ENCODE data around the gene CSRP2. TPM values are rescaled to one million over a fixed set of nuclear protein-coding genes. Genes with fewer than 3 reads are reported as not detected.

Gene CSRP2
- total RNA-seq, 6 experiments from 2014 or later, result 13.4 to 35.1 (median 22.4) TPM

DNA sequence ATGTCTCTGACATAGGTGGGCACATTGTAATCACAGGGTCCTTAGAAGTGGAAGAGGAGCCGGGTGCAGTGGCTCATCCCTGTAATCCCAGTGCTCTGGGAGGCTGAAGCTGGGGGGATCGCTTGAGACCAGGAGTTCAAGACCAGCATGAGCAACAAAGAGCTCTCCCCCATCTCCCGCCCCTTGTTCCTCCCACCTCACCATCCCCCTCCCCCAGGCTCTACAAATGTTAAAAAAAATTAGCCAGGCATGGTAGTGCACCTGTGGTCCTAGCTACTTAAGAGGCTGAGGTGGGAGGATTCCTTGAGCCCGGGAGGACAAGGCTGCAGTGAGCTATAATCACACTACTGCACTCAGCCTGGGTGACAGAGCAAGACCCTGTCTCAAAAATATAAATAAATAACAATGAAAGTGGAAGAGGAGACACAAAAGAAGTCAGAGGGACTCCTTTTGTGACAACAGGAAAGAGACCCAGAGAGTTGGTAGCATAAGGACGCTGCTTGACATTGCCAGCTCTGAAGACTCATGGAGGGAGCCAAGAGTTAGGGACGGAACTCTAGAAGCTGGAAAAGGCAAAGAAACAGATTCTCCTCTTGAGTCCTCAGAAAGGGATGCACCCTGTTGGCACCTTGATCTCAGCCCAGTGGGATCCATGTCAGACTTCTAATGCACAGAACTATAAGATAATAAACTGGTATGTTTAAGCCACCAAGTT, 29.6 kb upstream of the CSRP2 start:
- DNase-seq (no peak), ATAC-seq (no peak)
- H3K9me3 ChIP-seq, result no peaks in the 10 kb centered on the region
- no peak overlapping the region for H3K27ac ChIP-seq
- H3K4me1 ChIP-seq, result no peaks in the 10 kb centered on the region
- WGBS (ENCODE audit: insufficient coverage, low coverage, low lambda C conversion rate, missing lambda C conversion rate), result 91% methylated on average over 5 of the region's 6 CpGs
- H3K27me3 ChIP-seq, result no peaks in the 10 kb centered on the region
- TF ChIP-seq POLR2A (IDR thresholded peaks at IDR 0.05), result no peak
- TF ChIP-seq, protein P1, sequence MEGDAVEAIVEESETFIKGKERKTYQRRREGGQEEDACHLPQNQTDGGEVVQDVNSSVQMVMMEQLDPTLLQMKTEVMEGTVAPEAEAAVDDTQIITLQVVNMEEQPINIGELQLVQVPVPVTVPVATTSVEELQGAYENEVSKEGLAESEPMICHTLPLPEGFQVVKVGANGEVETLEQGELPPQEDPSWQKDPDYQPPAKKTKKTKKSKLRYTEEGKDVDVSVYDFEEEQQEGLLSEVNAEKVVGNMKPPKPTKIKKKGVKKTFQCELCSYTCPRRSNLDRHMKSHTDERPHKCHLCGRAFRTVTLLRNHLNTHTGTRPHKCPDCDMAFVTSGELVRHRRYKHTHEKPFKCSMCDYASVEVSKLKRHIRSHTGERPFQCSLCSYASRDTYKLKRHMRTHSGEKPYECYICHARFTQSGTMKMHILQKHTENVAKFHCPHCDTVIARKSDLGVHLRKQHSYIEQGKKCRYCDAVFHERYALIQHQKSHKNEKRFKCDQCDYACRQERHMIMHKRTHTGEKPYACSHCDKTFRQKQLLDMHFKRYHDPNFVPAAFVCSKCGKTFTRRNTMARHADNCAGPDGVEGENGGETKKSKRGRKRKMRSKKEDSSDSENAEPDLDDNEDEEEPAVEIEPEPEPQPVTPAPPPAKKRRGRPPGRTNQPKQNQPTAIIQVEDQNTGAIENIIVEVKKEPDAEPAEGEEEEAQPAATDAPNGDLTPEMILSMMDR (IDR thresholded peaks at IDR 0.05), result no peak
- intact Hi-C loops (cut with DNase I), result no loop called here
- no peaks in the 10 kb centered on the region for H3K36me3 ChIP-seq
- no peak overlapping the region for H3K4me3 ChIP-seq

DNA sequence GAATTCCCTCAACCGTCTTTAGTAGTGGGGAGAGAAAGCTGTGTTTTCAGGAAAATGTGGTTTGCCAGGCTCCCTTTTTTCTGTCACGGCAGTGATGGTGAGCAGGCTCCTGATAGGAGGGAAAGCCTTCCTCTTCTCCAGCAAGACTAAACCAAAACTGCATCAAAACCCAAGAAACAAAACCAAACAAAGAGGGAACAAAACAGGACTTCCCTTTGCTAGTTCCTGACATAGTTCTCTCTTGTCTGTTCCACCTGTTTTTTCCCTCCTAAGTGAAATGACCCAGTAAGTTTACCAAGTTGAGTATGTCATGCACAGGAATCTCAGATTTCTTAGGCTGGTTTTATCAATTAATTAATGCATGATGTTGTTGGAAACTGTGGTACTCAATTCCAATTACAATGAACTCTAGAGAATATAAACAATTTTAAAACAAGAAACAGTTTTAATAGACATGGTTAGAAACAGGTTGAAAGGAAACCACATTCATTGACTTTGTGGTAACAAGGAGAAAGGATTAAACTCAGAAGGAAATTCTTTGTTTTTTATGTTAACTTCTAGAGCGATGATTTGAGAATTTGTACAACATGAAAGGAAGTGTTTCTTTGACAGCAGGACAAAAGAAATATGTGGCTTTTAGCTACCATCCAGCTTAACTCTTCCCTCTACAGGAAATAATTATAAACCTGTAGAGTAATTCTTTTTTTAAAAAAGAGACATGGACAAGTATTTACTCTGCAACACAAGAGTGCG, 23.0 kb upstream of the CSRP2 start:
- intact Hi-C loops (cut with DNase I), result no loop called here
- 47% methylated on average over 4 of the region's 4 CpGs for WGBS (ENCODE audit: insufficient coverage, low coverage, low lambda C conversion rate, missing lambda C conversion rate)
- no peaks in the 10 kb centered on the region for H3K4me1 ChIP-seq
- no peak overlapping the region for H3K4me3 ChIP-seq
- H3K27me3 ChIP-seq, result no peaks in the 10 kb centered on the region
- TF ChIP-seq, protein P1 (IDR thresholded peaks at IDR 0.05), result no peak
- no peak for TF ChIP-seq POLR2A (IDR thresholded peaks at IDR 0.05)
- DNase-seq (no peak), ATAC-seq (no peak)
- no peak overlapping the region for H3K27ac ChIP-seq
- no peaks in the 10 kb centered on the region for H3K36me3 ChIP-seq
- no peaks in the 10 kb centered on the region for H3K9me3 ChIP-seq

DNA sequence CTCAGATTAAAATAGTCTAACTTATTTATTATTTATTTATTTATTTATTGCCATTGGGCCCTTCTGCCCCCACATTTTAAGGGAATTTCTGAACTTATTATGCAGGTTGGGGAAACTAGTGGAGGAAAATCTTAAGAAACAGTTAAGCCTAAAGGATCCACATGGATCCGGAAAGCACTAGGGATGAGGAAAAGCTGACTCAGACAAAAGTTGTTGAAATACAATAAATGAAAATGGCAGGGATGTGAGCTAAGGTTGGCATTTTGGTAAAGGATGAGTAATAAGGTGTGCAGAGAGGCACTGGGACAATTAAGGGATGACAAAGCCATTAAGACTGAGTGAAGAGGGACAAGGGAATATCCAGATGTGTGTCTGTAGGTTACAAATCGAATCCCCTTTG, 20.7 kb upstream of the CSRP2 start:
- Histone ChIP-seq H3K4me3 (no peak overlapping the region), H3K4me1 (no peaks in the 10 kb centered on the region), H3K27me3 (no peaks in the 10 kb centered on the region), H3K36me3 (no peaks in the 10 kb centered on the region), H3K27ac (no peak overlapping the region), H3K9me3 (peaks cover 0 to under 1% (median 0%) of the 10 kb centered on the region in 4 donors)
- intact Hi-C loops (cut with DNase I), result no loop called here
- WGBS (ENCODE audit: insufficient coverage, low coverage, low lambda C conversion rate, missing lambda C conversion rate), result 95% methylated on average over 2 of the region's 2 CpGs
- no peak for ATAC-seq
- DNase-seq, result no peak
- TF ChIP-seq POLR2A (IDR thresholded peaks at IDR 0.05), result no peak
- TF ChIP-seq, protein P1 (IDR thresholded peaks at IDR 0.05), result no peak

DNA sequence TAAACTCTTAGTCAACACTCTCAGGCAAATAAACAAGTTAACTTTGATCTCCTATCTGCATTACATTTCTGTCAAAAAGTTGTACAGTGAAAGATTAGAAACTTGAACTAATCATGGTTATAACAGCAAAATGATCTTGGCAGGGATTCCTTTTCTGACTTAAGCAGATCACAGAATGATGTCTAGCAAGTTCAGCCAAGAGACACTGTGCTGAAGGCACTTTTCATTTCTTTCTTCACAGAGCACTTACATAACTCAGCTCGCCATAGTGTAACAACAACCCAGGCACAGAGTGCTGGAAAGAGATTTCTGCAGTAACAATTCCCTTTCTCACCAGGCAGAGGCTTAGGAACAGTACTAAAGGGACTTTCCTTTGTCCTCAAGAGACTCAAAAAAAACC, 19.6 kb upstream of the CSRP2 start:
- Histone ChIP-seq H3K36me3 (no peaks in the 10 kb centered on the region), H3K4me1 (no peaks in the 10 kb centered on the region), H3K27me3 (no peaks in the 10 kb centered on the region), H3K27ac (no peak overlapping the region), H3K4me3 (no peak overlapping the region), H3K9me3 (peaks cover 0 to 5% (median 0%) of the 10 kb centered on the region in 4 donors)
- ATAC-seq (peak in 1 of 4 donors; percentile 50), DNase-seq (no peak)
- intact Hi-C loops (cut with DNase I), result no loop called here
- WGBS (ENCODE audit: insufficient coverage, low coverage, low lambda C conversion rate, missing lambda C conversion rate), result 75% methylated on average over 1 of the region's 1 CpG
- TF ChIP-seq POLR2A (IDR thresholded peaks at IDR 0.05), result no peak
- TF ChIP-seq, protein P1 (IDR thresholded peaks at IDR 0.05), result no peak

Data from right lobe of liver (tissue), 6 donors.